ENCODE data around the gene GLB1L. TPM values are rescaled to one million over a fixed set of nuclear protein-coding genes. Genes with fewer than 3 reads are reported as not detected.
"Not testable (repeated sequence)": the region's sequence is repeated elsewhere in the genome, so short reads cannot be mapped to it uniquely, and the experiment has no call there.

GLB1L gene
- total and polyA plus RNA-seq, 2 experiments from 2014 or later = 6.6 to 9.6 TPM

- H3K36me3 ChIP-seq (replicated peaks; ENCODE audit: insufficient read depth, low read depth) = no peaks in the 10 kb centered on the region
- H3K4me1 ChIP-seq (ENCODE audit: insufficient read depth) = no peaks in the 10 kb centered on the region
- 66% methylated on average over 10 of the region's 10 CpGs for WGBS (ENCODE audit: low lambda C conversion rate, missing lambda C conversion rate)
- no peak overlapping the region for H2AFZ ChIP-seq
- H3K27ac ChIP-seq = no peak overlapping the region
- H3K9me2 ChIP-seq (replicated peaks; ENCODE audit: insufficient read depth) = no peaks in the 10 kb centered on the region
- no peaks in the 10 kb centered on the region for H3K9me3 ChIP-seq (ENCODE audit: low read depth)
- no peak overlapping the region for H3K4me3 ChIP-seq
- H4K20me1 ChIP-seq (ENCODE audit: insufficient read depth, poor library complexity, severe bottlenecking) = no peaks in the 10 kb centered on the region
- no peaks in the 10 kb centered on the region for H3K27me3 ChIP-seq
- H3K4me2 ChIP-seq = no peak overlapping the region
- H3K79me2 ChIP-seq = no peaks in the 10 kb centered on the region
- no peak for DNase-seq (ENCODE audit: low spot score)
- no peak for TF ChIP-seq EZH2phosphoT487 (IDR thresholded peaks at IDR 0.05; ENCODE audit: low read depth, severe bottlenecking, unreplicated experiment)
- no peak for TF ChIP-seq CTCF (IDR thresholded peaks at IDR 0.05; ENCODE audit: poor library complexity)
- TF ChIP-seq EZH2 (IDR thresholded peaks at IDR 0.05; ENCODE audit: borderline replicate concordance) = no peak
These were observed 42.5 kb upstream of the GLB1L start for GRCh38 chr2:219287580-219288265.

GRCh38 chr2:219287116-219287440, 41.8 kb upstream of the GLB1L start:
- H3K27me3 ChIP-seq; H2AFZ ChIP-seq; H3K9me2 ChIP-seq (replicated peaks; ENCODE audit: insufficient read depth); DNase-seq (ENCODE audit: low spot score); H4K20me1 ChIP-seq (ENCODE audit: insufficient read depth, poor library complexity, severe bottlenecking); H3K4me1 ChIP-seq (ENCODE audit: insufficient read depth); H3K27ac ChIP-seq; H3K79me2 ChIP-seq; H3K4me2 ChIP-seq; H3K9me3 ChIP-seq (ENCODE audit: low read depth); H3K4me3 ChIP-seq; H3K36me3 ChIP-seq (replicated peaks; ENCODE audit: insufficient read depth, low read depth): not testable (repeated sequence)
- WGBS (ENCODE audit: low lambda C conversion rate, missing lambda C conversion rate) = 94% methylated on average over 6 of the region's 6 CpGs

- Histone ChIP-seq H3K27me3 (no peaks in the 10 kb centered on the region), H3K79me2 (no peaks in the 10 kb centered on the region), H2AFZ (no peak overlapping the region), H3K4me3 (no peak overlapping the region), H3K9me2 (replicated peaks; ENCODE audit: insufficient read depth) (no peaks in the 10 kb centered on the region), H3K4me2 (no peak overlapping the region), H4K20me1 (ENCODE audit: insufficient read depth, poor library complexity, severe bottlenecking) (no peaks in the 10 kb centered on the region), H3K4me1 (ENCODE audit: insufficient read depth) (no peaks in the 10 kb centered on the region), H3K36me3 (replicated peaks; ENCODE audit: insufficient read depth, low read depth) (no peaks in the 10 kb centered on the region), H3K9me3 (ENCODE audit: low read depth) (no peaks in the 10 kb centered on the region), H3K27ac (no peak overlapping the region)
- TF ChIP-seq EZH2 (IDR thresholded peaks at IDR 0.05; ENCODE audit: borderline replicate concordance) (no peak), EZH2phosphoT487 (IDR thresholded peaks at IDR 0.05; ENCODE audit: low read depth, severe bottlenecking, unreplicated experiment) (no peak), CTCF (IDR thresholded peaks at IDR 0.05; ENCODE audit: poor library complexity) (no peak)
- 93% methylated on average over 12 of the region's 12 CpGs for WGBS (ENCODE audit: low lambda C conversion rate, missing lambda C conversion rate)
- no peak for DNase-seq (ENCODE audit: low spot score)
These were observed 41.3 kb upstream of the GLB1L start for GRCh38 chr2:219286436-219287115.

- no peaks in the 10 kb centered on the region for H3K9me2 ChIP-seq (replicated peaks; ENCODE audit: insufficient read depth)
- H3K4me3 ChIP-seq = no peak overlapping the region
- H3K4me2 ChIP-seq = no peak overlapping the region
- H2AFZ ChIP-seq = no peak overlapping the region
- no peaks in the 10 kb centered on the region for H4K20me1 ChIP-seq (ENCODE audit: insufficient read depth, poor library complexity, severe bottlenecking)
- H3K79me2 ChIP-seq = no peaks in the 10 kb centered on the region
- H3K27ac ChIP-seq = no peak overlapping the region
- TF ChIP-seq EZH2 (IDR thresholded peaks at IDR 0.05; ENCODE audit: borderline replicate concordance) (no peak), EZH2phosphoT487 (IDR thresholded peaks at IDR 0.05; ENCODE audit: low read depth, severe bottlenecking, unreplicated experiment) (no peak), CTCF (IDR thresholded peaks at IDR 0.05; ENCODE audit: poor library complexity) (no peak)
- no peaks in the 10 kb centered on the region for H3K27me3 ChIP-seq
- no peaks in the 10 kb centered on the region for H3K4me1 ChIP-seq (ENCODE audit: insufficient read depth)
- WGBS (ENCODE audit: low lambda C conversion rate, missing lambda C conversion rate) = 78% methylated on average over 16 of the region's 17 CpGs
- DNase-seq (ENCODE audit: low spot score) = no peak
- no peaks in the 10 kb centered on the region for H3K9me3 ChIP-seq (ENCODE audit: low read depth)
- no peaks in the 10 kb centered on the region for H3K36me3 ChIP-seq (replicated peaks; ENCODE audit: insufficient read depth, low read depth)
These were observed 40.7 kb upstream of the GLB1L start for GRCh38 chr2:219285894-219286425.

Data from hepatocyte (in vitro differentiated cells).